H4 (cell line): ENCODE results near the gene CPNE6. TPM values are rescaled to one million over a fixed set of nuclear protein-coding genes. Genes with fewer than 3 reads are reported as not detected.

Experiments used
- DNase-seq: peaks from one replicate; pipeline ENCODE4 v3.0.0-alpha.2; 2015; ENCODE audit warnings: low spot score
- total RNA-seq: library from RNA; depleted of rRNA; stranded (reverse); fragments of >200 nt; shearing (Covaris generic); gene quantifications from 2 replicates; pipeline ENCODE4 v1.2.3, GENCODE V29; 2014

CPNE6 gene
- total RNA-seq, 1 experiment from 2014 or later, result not detected

GRCh38 chr14:24086193-24086955, 15.0 kb downstream of the CPNE6 start:
- DNase-seq, result no peak

DNA sequence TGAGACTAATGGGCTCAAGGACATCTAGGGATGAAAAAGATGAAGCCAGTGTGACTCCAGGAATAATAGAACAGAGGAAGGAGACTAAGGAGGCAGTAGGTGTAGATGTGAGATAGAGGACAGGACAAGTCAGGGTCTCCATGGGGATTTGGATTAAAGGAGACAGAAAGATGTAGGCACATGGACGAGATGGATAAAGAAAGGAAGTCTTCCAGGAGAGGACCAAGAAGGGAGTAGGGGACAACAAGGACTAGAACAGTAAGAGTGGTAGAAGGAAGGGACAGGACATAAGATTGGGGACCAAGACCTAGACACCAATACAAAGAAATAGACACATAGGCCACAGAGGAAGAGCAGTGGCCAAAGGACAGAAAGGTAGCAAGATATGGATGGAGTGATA, 15.6 kb downstream of the CPNE6 start:
- DNase-seq, result no peak

- no peak for DNase-seq
These were observed 16.7 kb downstream of the CPNE6 start for GRCh38 chr14:24088095-24088494.

GRCh38 chr14:24089890-24090289, 18.5 kb downstream of the CPNE6 start:
- DNase-seq, result no peak

DNA sequence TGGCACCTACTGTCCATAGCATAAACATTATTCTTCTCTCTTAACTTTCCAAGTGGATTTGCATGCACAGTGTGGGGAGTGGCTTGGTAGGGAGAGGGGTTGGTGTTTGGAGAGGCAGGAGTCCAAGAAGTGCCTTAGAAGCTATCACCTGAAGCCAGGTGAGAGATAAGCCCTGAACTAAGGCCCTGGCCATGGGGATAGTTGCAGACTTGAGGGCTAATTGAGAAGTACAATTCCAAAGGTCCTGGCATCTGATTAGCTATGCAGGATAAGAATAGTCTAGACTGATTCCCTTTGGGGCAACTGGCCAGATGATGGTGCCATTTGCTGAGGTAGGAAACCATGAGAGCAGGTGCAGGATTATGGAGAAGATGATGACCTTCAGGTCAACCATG, 20.7 kb downstream of the CPNE6 start:
- DNase-seq, result no peak

DNA sequence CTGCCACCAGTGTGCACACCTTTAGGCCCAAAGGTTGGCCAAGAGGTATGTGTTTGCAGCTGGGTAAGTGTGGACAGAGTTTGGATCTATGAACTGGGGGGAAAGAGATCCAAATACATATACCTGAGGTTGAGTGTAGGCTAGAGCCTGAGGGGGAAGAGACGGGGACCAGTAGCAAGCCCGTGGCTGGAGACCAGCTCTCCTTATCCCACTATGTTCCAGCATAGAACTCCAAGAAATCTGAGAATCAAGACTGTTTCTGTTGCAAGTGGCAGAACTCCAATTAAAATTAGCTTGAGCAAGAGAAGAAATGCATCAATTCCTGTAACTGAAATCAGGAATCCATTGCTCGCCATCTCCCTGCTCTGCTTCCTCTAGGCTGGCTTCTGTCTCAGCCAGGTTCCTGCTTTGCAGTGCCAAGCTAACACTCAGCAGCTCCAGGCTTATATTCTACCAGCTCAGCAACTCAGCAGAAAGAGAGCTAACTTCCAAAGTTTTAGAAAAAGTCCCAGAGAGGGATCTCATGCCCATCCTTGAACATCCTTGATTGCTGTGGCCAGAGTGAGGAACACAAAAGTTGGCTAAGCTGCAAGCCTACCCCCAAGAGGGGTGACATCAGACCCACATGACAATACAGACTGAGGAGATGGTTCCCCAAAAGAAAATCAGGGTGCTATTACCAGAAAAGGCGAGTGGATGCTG, 21.3 kb downstream of the CPNE6 start:
- DNase-seq, result no peak

DNA sequence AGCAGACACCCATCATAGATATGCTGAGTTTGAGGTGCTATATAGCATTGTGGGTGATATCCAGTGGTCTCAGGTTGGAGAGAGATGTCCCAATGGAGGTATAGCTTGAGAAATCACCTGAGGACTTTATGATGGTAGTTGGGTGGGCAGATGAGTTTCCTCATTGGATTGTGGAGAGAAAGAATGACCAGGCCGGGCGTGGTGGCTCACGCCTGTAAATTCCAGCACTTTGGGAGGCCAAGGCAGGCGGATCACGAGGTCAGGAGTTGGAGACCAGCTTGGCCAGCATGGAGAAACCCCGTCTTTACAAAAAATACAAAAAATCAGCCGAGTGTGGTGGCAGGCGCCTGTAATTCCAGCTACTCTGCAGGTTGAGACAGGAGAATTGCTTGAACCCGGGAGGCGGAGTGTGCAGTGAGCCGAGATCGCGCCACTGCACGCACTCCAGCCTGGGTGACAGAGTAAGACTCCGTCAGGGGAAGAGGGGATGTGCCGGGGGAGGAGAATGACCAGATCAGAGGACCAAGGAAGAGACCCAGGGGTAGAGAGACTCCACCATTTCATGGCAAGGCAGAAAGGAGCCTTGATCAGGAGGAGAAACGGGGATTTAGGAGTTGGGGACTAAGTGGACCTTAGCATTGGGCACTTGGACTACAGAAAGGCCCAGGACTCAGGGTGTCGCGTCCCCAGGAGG, 22.0 kb downstream of the CPNE6 start:
- DNase-seq, result no peak

GRCh38 chr14:24093901-24094840, 22.8 kb downstream of the CPNE6 start, which contains the start of gene PCK2:
TSS of gene PCK2 (plus strand) at chr14:24094311. CDS start at chr14:24094406, 95 bp downstream.
- DNase-seq, result peak; percentile 93

- DNase-seq, result no peak
These were observed 23.5 kb downstream of the CPNE6 start for GRCh38 chr14:24094841-24095270.

GRCh38 chr14:24095271-24096068, 24.1 kb downstream of the CPNE6 start:
- peak; percentile 62 for DNase-seq

DNA sequence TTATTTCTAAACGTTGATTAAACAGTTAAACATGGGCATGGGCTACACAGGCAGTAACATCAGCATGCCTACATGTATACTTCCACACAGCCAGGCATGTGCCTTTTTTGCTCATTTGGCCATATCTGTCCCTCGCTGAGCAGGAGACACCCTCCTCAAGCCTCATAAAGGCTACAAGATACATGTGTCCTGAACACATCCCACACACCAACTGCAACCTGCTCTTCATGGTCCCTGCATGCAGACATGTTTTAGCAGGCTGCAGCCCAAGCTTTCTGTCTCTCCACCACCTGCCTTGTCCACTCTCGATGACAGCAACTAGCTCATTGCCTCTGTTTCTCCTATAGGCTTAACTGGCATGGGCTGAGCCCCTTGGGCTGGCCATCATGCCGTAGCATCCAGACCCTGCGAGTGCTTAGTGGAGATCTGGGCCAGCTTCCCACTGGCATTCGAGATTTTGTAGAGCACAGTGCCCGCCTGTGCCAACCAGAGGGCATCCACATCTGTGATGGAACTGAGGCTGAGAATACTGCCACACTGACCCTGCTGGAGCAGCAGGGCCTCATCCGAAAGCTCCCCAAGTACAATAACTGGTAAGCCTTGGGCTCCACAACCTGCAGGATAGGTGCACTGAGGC, 25.3 kb downstream of the CPNE6 start:
- DNase-seq, result no peak

DNA sequence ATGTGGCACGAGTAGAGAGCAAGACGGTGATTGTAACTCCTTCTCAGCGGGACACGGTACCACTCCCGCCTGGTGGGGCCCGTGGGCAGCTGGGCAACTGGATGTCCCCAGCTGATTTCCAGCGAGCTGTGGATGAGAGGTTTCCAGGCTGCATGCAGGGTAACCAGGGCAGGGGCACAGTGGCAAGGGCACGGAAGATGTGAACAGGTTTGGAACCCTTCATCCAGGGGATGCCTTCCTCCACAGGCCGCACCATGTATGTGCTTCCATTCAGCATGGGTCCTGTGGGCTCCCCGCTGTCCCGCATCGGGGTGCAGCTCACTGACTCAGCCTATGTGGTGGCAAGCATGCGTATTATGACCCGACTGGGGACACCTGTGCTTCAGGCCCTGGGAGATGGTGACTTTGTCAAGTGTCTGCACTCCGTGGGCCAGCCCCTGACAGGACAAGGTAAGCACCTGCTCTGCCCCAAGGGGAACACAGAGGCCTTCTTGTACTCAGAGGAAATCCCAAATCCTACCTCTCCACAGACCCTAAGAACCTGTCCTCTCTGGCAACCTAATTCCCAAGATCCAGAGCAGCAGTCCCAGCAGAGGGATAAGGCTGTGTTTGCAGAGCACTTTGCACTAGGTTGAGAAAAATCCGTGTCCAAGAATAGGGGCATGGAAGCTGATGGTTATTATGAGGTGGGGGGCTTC, 27.0 kb downstream of the CPNE6 start:
- no peak for DNase-seq

DNA sequence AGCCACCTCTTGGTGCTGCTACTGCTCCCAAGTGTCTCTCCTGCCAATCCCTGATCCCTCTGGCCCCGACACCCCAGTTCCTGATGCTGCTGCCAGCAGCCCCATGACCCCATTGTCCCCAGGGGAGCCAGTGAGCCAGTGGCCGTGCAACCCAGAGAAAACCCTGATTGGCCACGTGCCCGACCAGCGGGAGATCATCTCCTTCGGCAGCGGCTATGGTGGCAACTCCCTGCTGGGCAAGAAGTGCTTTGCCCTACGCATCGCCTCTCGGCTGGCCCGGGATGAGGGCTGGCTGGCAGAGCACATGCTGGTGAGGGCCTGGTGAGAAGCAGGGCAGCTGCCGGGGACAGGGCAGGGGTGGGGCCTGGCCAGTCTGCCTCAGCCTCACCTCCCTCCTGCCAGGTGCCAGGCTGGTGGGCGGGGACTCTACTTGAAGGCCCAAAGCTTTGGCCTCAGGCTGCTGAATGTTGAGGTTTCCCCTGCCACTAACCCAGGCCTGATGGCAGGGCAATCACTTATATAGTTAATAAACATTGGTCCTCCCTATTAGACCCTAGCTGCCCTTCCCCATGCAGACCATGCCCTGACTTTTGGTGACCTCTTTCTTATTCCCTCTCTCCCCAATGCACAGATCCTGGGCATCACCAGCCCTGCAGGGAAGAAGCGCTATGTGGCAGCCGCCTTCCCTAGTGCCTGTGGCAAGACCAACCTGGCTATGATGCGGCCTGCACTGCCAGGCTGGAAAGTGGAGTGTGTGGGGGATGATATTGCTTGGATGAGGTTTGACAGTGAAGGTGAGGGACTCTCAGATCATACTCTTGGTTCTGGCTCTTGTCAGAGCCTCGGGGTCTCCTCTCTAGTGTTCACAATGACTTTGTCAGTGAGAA, 27.8 kb downstream of the CPNE6 start:
- DNase-seq, result no peak

DNA sequence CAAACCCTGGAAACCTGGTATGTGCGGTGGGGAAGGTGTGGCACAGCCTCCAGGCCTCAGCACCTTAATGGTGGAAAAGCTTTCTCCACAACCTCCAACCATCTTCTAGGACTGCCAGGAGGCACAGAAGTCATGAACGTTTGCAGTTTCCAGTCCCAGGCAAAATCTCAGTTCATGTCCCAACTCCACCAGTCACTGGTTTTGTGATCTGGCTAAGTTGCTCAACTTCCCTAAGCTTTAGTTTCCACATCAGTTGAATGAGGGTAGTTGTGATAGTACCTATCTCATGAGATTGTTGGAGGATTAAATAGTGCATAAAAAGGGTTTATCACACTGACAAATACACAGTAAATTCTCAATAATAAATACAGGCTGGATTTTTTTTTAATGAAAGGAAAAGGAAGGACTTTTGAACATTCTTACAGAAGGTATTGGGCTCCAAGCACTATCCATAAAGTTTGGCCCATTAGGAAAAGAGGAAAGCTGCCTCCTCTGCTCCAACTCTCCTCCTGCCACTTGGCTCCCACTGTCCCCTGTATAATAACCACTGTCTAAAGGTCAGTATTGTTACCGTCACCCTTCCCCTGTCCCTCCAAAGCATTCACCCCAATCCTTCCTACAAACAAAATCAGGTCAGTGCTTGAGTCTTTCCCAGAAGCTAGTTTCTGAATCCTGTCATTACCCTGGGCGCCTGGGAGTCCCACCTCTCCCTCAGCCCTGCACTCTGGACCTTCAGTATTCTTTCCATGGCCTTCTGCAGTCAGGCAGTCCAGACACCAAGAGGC, 29.0 kb downstream of the CPNE6 start:
- no peak for DNase-seq

- no peak for DNase-seq
These were observed 29.7 kb downstream of the CPNE6 start for GRCh38 chr14:24100982-24101494.

GRCh38 chr14:24102357-24103048, 31.1 kb downstream of the CPNE6 start:
- DNase-seq, result no peak

DNA sequence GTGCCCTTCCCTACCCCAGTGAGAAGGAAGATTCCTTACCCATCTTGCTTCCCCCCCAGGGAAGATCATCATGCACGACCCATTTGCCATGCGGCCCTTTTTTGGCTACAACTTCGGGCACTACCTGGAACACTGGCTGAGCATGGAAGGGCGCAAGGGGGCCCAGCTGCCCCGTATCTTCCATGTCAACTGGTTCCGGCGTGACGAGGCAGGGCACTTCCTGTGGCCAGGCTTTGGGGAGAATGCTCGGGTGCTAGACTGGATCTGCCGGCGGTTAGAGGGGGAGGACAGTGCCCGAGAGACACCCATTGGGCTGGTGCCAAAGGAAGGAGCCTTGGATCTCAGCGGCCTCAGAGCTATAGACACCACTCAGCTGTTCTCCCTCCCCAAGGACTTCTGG, 32.1 kb downstream of the CPNE6 start:
- no peak for DNase-seq
